Left ventricle myocardium inferior (tissue), 1 donor: ENCODE measurements around the gene ASIC2. TPM values are rescaled to one million over a fixed set of nuclear protein-coding genes. Genes with fewer than 3 reads are reported as not detected.

ENCODE experiments used
- DNase-seq: peaks from one replicate; pipeline ENCODE4 v3.0.0-alpha.2; 2020
- H3K27ac ChIP-seq: fragments of 200-600 bp; replicated peaks from 2 replicates; pipeline ENCODE4 v1.8.0; 2021
- H3K27me3 ChIP-seq: fragments of 200-600 bp; 2 replicates; pipeline ENCODE4 v1.8.0; 2021; ENCODE audit warnings: low read depth
- H3K36me3 ChIP-seq: fragments of 200-600 bp; 2 replicates; pipeline ENCODE4 v1.8.0; 2021
- H3K4me1 ChIP-seq: fragments of 200-600 bp; 2 replicates; pipeline ENCODE4 v1.8.0; 2021
- H3K4me3 ChIP-seq: fragments of 200-600 bp; 2 replicates; pipeline ENCODE4 v1.8.0; 2021; ENCODE audit warnings: mild to moderate bottlenecking, moderate library complexity
- H3K9me3 ChIP-seq: fragments of 200-600 bp; replicated peaks from 2 replicates; pipeline ENCODE4 v1.8.0; 2021
- CTCF ChIP-seq: fragments of 200-600 bp; IDR thresholded peaks from 2 replicates; pipeline ENCODE4 v1.8.0; 2021; ENCODE audit warnings: antibody characterized with exemption, mild to moderate bottlenecking, borderline replicate concordance
- intact Hi-C: fragments of 100-400 bp; cut with micrococcal nuclease; formaldehyde crosslinking; loops from one replicate; pipeline ENCODE4 v1.11.0; 2022
- total RNA-seq: library from RNA; stranded (reverse); fragmentation: NEBNext Ultra II Directional; extraction: Animal tissue kit (Norgen Biotek cat#: 25700); gene quantifications from one replicate; pipeline ENCODE4 v1.2.1, GENCODE V29; 2021
- donor health status: DM: no; HTN: yes; CAD: no; lungs with severe emphysema.

Gene ASIC2
- total RNA-seq, 1 donor from 2014 or later: not detected

- Histone ChIP-seq H3K36me3 (no peaks in the 10 kb centered on the region), H3K27ac (no peak overlapping the region), H3K4me3 (no peak overlapping the region), H3K27me3 (peaks cover 41% of the 10 kb centered on the region), H3K4me1 (peaks cover 13% of the 10 kb centered on the region), H3K9me3 (no peaks in the 10 kb centered on the region)
- no peak for DNase-seq
- intact Hi-C loops: loop anchor here (10.0 kb wide), 1 partner anchor 630 kb away; no protein-coding TSS in a partner anchor
- no peak for TF ChIP-seq CTCF
These were observed 248.3 kb downstream of the ASIC2 start for GRCh38 chr17:33044771-33045170.

GRCh38 chr17:33040461-33040860, 252.6 kb downstream of the ASIC2 start:
- DNase-seq: no peak
- intact Hi-C loops: loop anchor here (10.0 kb wide), 1 partner anchor 634 kb away; no protein-coding TSS in a partner anchor
- H3K36me3 ChIP-seq: no peaks in the 10 kb centered on the region
- no peak overlapping the region for H3K4me3 ChIP-seq
- H3K27me3 ChIP-seq: peaks cover 51% of the 10 kb centered on the region
- no peak for TF ChIP-seq CTCF
- H3K9me3 ChIP-seq: no peaks in the 10 kb centered on the region
- H3K4me1 ChIP-seq: peaks cover 30% of the 10 kb centered on the region
- H3K27ac ChIP-seq: peak overlapping the region; percentile 15

GRCh38 chr17:33039874-33040273, 253.2 kb downstream of the ASIC2 start:
- TF ChIP-seq CTCF: no peak
- peaks cover 3% of the 10 kb centered on the region for H3K9me3 ChIP-seq
- no peaks in the 10 kb centered on the region for H3K36me3 ChIP-seq
- peaks cover 55% of the 10 kb centered on the region for H3K27me3 ChIP-seq
- peak overlapping the region; percentile 45 for H3K27ac ChIP-seq
- DNase-seq: no peak
- H3K4me1 ChIP-seq: peaks cover 30% of the 10 kb centered on the region
- H3K4me3 ChIP-seq: no peak overlapping the region
- intact Hi-C loops: loop anchor here (10.0 kb wide), 1 partner anchor 635 kb away; no protein-coding TSS in a partner anchor

GRCh38 chr17:33038740-33039139, 254.4 kb downstream of the ASIC2 start:
- TF ChIP-seq CTCF: peak; percentile 77
- no peak overlapping the region for H3K4me3 ChIP-seq

GRCh38 chr17:33033176-33033575, 259.9 kb downstream of the ASIC2 start:
- H3K36me3 ChIP-seq: no peaks in the 10 kb centered on the region
- H3K9me3 ChIP-seq: peaks cover 9% of the 10 kb centered on the region
- intact Hi-C loops: no loop called here
- no peak for DNase-seq
- H3K27me3 ChIP-seq: peaks cover 64% of the 10 kb centered on the region
- TF ChIP-seq CTCF: no peak
- no peak overlapping the region for H3K4me3 ChIP-seq
- no peak overlapping the region for H3K27ac ChIP-seq
- peaks cover 1% of the 10 kb centered on the region for H3K4me1 ChIP-seq

More at GRCh38 chr17:33038740-33039139, 254.4 kb downstream of the ASIC2 start:
- intact Hi-C loops: no loop called here
- Histone ChIP-seq H3K36me3 (no peaks in the 10 kb centered on the region), H3K9me3 (peaks cover 9% of the 10 kb centered on the region), H3K27ac (peak overlapping the region; percentile 45), H3K27me3 (peaks cover 67% of the 10 kb centered on the region), H3K4me1 (peaks cover 30% of the 10 kb centered on the region)
- no peak for DNase-seq
